Ishikawa (cell line): ENCODE results near the gene DGKI.

Experiments used
- CEBPB ChIP-seq: IDR thresholded peaks from 2 replicates; pipeline ENCODE4 v1.6.1; 2012
- CREB1 ChIP-seq: IDR thresholded peaks from 2 replicates; pipeline ENCODE4 v1.6.1; 2012; ENCODE audit warnings: low read depth
- EGR1 ChIP-seq: IDR thresholded peaks from 2 replicates; pipeline ENCODE4 v1.6.1; 2012
- EP300 ChIP-seq: IDR thresholded peaks from 2 replicates; pipeline ENCODE4 v1.6.1; 2012; ENCODE audit warnings: borderline replicate concordance
- FOXM1 ChIP-seq: IDR thresholded peaks from 2 replicates; pipeline ENCODE4 v1.6.1; 2012; ENCODE audit warnings: low read depth, borderline replicate concordance
- NFIC ChIP-seq: IDR thresholded peaks from 2 replicates; pipeline ENCODE4 v1.6.1; 2012
- RAD21 ChIP-seq: IDR thresholded peaks from 2 replicates; pipeline ENCODE4 v1.6.1; 2012; ENCODE audit warnings: low read depth
- REST ChIP-seq: IDR thresholded peaks from 2 replicates; pipeline ENCODE4 v1.6.1; 2012; ENCODE audit warnings: low read depth, mild to moderate bottlenecking
- TAF1 ChIP-seq: IDR thresholded peaks from 2 replicates; pipeline ENCODE4 v1.6.1; 2012; ENCODE audit warnings: low read depth, mild to moderate bottlenecking
- TCF12 ChIP-seq: IDR thresholded peaks from 2 replicates; pipeline ENCODE4 v1.6.1; 2012; ENCODE audit warnings: low read depth
- TEAD4 ChIP-seq: IDR thresholded peaks from 2 replicates; pipeline ENCODE4 v1.6.1; 2012
- YY1 ChIP-seq: IDR thresholded peaks from 2 replicates; pipeline ENCODE4 v1.6.1; 2012; ENCODE audit warnings: low read depth
- ZBTB7A ChIP-seq: IDR thresholded peaks from 2 replicates; pipeline ENCODE4 v1.6.1; 2012; ENCODE audit warnings: low read depth
- TF ChIP-seq, protein P1 (sequence below): IDR thresholded peaks from 2 replicates; pipeline ENCODE4 v1.6.1; 2012
- TF ChIP-seq, protein P2 (sequence below): IDR thresholded peaks from 2 replicates; pipeline ENCODE4 v1.6.1; 2012

DGKI gene

DNA sequence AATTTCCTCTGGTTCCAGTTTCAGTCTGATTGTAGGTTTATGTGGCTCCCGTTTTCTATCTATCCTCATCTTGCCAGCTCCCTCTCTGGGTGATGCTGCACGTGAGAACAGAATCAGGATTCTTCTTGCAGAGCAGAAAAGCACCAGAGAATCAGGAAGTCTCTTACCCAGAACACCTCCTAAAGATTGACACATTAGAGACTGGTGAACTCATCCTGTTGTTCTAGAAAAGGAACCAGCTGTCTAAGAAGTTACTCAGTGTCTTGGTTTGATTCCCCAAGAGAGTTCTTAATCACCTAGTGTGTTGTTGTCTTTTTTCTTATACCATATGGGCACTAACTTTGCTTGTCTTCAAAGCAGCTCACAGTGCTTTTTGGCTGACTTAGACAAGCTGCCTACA is 152.4 kb downstream of the DGKI start:
- TF ChIP-seq EP300, result no peak
- TF ChIP-seq, protein P1, sequence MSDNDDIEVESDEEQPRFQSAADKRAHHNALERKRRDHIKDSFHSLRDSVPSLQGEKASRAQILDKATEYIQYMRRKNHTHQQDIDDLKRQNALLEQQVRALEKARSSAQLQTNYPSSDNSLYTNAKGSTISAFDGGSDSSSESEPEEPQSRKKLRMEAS, result no peak
- TF ChIP-seq YY1, result no peak
- TF ChIP-seq TEAD4, result no peak

DNA sequence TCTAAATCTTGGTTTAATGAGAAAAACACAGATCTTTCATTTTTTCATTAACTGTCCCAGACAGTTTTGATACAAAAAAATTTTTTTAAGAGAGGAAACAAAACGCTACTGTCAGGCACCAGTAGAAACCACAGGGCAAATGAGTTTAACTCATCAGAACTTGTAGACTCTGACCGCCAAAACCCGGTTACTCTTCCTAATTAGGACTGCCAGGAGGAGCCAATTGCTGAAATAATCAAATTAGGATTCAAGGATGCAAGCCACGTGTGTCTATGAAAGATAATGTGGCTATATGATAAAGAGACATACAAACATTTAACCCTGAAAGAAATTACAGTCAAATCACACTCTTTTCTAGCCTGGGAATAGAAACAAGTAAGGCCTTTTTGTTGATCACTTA is 154.4 kb downstream of the DGKI start:
- TF ChIP-seq REST, result no peak
- TF ChIP-seq ZBTB7A, result no peak
- TF ChIP-seq EP300, result no peak
- TF ChIP-seq CREB1, result no peak

GRCh38 chr7:137691566-137691965 is 155.2 kb downstream of the DGKI start:
- TF ChIP-seq, protein P1, result no peak
- no peak for TF ChIP-seq TEAD4
- no peak for TF ChIP-seq NFIC

GRCh38 chr7:137690635-137691034 is 156.1 kb downstream of the DGKI start:
- TF ChIP-seq TAF1 (no peak), FOXM1 (no peak), EGR1 (no peak), NFIC (no peak)
- TF ChIP-seq, protein P2, sequence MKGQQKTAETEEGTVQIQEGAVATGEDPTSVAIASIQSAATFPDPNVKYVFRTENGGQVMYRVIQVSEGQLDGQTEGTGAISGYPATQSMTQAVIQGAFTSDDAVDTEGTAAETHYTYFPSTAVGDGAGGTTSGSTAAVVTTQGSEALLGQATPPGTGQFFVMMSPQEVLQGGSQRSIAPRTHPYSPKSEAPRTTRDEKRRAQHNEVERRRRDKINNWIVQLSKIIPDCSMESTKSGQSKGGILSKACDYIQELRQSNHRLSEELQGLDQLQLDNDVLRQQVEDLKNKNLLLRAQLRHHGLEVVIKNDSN, result no peak
- TF ChIP-seq, protein P1, result no peak

DNA sequence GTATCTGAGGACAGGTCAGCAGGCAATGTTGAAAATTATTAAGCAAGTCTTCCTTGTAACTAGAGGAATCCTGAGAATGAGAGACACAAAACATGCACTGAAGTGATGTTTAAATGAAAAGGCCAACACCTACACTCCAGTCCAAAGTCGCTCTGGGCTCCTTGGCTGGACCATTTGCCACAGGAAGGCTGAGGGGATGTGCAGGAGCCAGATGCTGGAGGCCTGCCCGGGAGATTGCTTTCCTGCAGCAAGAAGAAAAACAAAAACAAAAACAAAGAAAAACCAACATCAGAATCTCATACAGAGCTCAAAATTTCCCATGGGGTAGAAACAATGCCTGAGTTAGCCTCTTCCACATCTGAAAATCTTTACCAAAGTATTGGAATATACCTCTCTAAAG is 157.0 kb downstream of the DGKI start:
- no peak for TF ChIP-seq FOXM1
- TF ChIP-seq EP300, result no peak
- TF ChIP-seq ZBTB7A, result no peak

GRCh38 chr7:137687556-137688265 is 159.1 kb downstream of the DGKI start:
- TF ChIP-seq REST (no peak), TAF1 (no peak), ZBTB7A (no peak), CEBPB (no peak)
- TF ChIP-seq, protein P2, result no peak
- TF ChIP-seq, protein P1, result no peak

GRCh38 chr7:137685433-137686164 is 161.2 kb downstream of the DGKI start:
- TF ChIP-seq EP300 (no peak), REST (no peak), TEAD4 (no peak), CREB1 (no peak), NFIC (no peak), TCF12 (no peak), YY1 (no peak), EGR1 (no peak), TAF1 (no peak), ZBTB7A (no peak), RAD21 (no peak), CEBPB (no peak), FOXM1 (no peak)
- TF ChIP-seq, protein P2, result no peak
- TF ChIP-seq, protein P1, result no peak
